GM21515 (cell line): ENCODE results near the gene ZBTB46.
"Not testable (repeated sequence)": the region's sequence is repeated elsewhere in the genome, so short reads cannot be mapped to it uniquely, and the experiment has no call there.

Experiments used
- ATAC-seq: cut with Tn5 transposase; IDR thresholded peaks from one replicate; pipeline ENCODE4 v1.9.1; 2021; ENCODE audit not compliant: unreplicated experiment

The ZBTB46 gene

DNA sequence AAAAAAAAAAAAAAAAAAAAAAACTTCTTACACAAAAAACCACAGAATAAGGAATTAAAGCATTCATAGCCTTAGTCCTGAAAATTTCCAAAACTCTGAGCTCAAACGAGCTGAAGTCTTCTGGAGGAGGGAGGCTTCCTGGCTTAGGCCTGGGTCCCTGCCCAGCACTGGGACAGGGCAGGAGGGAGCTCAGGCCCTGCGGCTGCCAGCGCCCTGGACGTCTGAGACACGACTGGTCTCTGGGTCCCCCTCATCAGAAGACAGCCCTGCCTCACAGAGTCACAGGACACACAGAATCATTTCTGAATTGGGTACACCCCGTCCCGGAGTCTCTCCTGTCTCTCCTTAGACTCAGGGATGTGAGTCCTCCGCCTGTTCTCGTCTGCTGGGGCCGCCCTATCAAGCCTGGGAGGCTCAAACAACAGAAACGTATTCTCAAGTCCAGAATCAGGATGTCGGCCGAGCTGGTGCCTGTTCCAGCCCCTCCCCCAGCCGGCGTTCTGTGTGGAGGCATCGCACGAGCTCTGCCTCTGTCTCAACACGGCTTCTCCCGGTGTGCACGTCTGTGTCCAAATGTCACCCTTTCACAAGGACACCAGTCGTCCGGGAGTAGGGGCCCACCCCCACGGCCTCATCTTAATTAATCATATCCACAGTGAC is 39.4 kb downstream of the ZBTB46 start:
- no peak for ATAC-seq

DNA sequence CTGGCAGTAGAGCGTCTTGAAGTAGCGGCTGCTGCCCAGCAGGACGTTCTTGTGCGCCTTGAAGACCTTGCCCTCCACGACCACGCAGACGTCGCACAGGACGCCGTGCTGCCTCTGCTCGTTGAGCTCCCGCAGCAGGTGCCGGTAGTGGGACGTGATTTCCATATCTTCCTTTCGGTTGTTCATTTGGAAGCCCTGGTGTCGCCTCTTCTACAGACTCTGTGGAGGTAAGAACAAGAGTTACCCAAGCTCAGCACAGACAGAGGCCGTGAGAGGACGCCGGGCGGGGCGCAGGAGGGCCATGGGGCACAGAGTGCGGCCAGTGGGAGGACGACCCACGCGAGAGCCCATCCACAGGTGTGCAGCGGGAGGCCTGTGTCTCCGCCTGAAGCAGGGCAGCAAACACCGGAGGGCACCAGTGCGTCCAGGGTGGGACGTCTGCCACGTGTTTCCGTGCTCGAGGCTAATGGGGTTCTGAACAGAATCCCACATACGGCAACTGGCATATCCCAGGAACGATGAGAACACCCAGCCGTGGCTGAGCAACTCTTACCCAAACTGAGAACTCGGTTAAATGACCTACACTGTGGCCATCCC is 40.4 kb downstream of the ZBTB46 start:
- no peak for ATAC-seq

DNA sequence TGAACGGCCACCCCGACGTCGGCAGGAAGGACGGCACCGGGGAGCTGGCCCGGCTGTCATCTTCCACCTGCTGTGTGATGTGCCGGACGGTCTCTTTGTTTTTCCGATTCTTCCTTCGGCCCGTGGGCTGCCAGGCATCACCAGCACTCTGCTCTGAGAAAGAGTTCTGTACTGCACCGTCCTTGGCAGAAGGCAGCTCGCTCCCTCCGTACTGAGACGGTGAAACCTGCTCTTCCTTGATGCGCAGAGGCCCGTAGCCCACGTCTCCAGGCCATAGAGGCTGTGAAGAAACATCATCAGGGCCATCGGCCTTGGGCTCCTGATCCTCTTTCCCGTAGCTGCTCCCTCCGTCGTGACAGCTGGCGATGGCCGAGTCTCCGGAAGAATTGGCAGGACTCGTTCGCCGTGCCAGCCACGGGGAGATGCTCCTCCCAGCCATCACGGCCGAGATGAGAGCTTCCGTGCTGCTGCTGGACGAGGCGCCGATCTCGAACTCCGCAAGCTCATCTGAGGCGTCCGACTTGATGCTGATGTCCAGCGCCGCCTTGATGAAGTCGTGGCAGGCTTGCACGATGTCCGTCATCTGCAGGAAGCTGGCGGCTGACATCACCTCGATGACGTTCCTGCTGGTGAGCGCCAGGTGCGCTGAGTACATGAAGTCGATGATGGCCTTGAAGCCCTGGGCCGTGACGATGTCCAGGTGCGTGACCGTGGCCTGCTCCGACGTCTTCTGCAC is 41.1 kb downstream of the ZBTB46 start:
- ATAC-seq: no peak

DNA sequence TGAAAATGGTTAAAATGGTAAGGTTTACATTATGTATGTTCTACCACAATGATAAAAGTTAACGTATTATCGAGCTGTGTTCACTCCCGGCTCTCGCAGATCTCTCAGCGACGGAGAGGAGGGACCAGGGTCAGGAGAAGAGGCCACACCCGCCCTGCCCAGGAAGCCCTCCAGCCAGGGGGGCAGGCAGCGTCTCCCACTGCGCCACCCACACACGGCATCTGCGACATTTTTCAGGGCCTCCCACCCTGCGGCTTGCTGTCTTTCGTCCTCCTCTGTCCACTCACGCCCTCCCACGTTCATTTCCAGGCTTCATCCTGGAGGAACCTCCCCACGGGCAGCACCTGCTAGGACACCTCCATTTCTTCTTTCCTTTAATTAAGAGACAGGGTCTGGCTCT is 43.3 kb downstream of the ZBTB46 start:
- no peak for ATAC-seq

DNA sequence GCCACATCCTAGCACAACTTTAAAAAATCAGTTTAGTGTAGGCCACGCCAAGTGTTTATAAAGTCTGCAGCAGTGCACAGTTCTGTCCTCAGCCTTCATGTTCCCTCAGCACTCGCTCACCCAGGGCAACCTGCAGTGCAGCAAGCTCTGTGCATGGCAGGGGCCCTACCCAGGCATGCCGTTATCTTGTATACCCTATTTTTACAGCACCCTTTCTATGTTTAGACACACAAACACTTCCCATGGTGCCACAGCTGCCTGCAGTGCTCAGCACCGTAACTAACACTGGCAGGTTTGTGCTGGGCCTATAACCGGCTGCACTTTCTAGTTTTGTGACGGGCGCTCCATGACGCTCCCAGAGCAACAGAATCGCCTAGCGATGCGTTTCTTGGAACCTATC is 43.8 kb downstream of the ZBTB46 start:
- no peak for ATAC-seq

DNA sequence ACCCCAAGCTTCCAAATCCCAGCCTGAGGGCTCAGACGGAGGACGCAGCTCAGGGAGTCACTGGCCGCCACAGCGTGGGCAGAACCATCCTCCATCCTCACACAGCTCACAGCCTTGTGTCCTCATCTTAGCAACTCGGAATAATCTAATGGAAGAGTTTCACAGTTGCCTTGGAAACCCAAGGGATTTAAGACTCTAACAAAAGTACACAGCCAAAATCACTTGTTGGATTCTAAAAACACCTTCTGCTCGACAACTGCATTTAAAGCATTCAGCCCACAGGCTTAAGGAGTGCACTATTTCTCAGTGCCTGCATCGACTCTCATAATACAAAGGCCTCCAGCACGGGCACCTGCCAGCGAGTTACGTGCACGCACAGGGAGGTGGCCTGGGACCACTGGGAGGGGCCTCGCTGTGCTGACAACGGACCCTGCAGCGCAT is 45.4 kb downstream of the ZBTB46 start:
- no peak for ATAC-seq

DNA sequence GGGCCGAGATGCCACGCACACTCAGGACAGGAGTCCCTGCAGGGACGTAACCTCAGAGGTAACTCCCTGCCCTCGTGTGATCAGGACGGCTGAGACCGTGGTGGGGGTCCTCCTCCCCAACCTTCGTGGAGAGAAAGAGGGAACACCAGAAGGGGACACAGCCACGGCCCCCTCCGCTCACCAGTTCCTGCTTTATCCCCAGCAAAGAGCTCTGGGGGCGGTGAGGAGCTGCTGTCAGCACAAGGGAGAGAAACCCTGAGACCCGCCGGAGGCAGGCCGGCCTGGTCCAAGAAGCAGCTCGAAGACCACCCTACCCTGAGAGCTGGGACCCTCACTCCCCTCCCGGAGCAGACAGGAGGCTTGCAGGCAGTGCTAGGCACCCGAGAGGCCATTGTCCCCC is 47.1 kb downstream of the ZBTB46 start:
- ATAC-seq: no peak

DNA sequence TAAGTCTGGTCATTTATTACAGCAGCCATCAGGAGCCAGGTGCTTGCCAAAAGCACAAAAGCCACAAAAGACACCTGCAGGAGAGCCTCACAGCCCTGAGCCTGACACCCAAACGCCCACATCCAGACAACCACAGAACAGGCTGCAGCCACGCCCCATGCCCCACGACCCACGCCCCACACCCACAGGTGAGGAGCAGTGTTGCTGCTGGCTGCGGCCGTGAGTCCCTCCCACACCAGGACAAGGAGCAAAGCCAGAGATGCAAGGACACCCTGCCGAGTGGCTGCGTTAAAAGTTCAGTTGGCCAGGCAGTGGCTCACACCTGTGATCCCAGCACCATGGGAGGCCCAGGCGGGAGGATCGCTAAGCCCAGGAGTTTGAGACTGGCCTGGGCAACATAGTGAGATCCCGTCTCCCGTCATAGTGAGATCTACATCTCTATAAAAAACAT is 48.5 kb downstream of the ZBTB46 start:
- no peak for ATAC-seq

DNA sequence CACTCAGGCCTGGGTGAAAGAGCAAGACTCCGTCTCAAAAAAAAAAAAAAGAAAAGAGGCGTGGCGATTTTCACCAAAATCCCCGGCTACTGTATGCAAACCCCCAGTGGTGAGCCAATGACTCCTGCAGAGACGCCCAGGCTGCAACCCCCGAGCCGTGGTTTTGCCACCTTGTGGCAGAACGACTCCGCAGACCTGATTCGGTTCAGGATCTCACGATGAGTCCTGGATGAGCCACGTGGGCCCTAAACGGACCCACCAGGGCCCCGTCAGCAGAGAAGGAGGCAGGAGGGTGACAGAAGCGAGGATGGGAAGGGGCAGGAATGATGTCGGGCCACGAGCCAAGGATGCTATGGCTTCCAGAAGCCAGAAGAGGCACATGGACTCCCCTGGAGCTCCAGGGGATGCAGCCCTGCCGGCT is 49.0 kb downstream of the ZBTB46 start:
- ATAC-seq: no peak

DNA sequence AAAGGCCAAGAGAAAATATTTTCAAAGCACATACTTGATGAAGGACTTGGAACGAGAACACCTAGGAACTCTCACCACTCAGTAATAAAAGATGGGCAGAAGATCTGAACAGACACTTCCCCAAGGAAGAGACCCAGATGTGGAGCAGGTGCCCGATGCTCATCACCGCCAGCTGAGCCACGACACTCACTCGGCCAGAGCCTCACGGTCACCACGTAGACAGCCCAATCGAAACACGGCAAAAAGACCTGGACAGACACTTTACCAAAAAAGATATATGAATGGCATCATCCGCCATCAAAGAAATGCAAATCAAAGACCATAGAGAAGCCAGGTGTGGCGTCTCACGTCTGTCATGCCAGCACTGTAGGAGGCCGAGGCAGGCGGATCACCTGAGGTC is 49.9 kb downstream of the ZBTB46 start:
- no peak for ATAC-seq

DNA sequence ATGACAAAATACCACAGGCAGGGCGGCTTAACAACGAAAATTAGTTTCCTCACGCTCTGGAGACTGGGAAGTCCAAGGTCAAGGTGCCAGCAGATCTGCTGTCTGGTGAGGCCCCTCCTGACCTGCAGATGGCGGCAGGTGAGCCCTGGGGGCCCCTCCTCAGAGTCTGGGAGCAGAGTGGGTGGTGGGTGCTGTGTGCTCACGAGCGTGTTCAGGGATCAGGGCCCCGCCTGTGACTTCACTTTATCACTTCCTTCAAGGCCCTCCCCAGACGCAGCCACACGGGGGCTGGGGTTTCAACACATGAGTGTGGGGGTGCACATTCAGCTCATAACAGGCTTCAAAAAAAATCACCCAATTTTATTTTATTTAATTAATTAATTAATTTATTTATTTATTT is 52.2 kb downstream of the ZBTB46 start:
- ATAC-seq: no peak

DNA sequence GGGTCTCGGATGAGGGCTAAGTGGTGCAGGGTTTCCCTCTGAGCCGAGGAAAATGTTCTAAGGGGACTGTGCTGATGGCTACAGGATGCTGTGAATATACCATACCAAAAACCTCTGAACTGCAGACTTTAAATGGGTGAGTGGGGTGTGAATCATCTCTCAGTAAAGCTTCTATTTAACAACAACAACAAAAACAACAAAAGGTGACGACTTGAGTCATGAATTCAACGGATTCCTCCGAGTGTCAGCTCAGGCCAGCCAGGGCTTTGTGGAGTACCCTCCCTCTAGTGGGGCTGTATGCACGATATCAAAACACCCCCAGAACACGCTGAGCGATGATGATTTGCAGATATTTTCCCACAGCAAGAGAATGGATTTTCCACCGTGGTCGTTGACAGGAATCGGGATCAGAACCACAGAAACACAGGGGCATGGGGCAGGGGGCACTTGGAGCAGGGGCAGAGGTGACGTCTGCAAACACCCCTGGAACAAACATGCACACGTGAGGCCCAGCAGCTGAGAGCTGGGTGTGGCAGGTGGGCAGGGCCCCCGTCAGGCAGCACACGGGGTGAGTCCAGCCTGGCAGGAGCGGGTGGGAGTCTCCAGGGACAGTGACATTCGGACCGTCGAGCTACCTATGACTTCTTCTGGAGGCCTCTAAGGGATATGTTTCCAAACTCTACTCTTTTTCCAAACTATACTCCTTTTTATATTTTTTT is 52.9 kb downstream of the ZBTB46 start:
- no peak for ATAC-seq

DNA sequence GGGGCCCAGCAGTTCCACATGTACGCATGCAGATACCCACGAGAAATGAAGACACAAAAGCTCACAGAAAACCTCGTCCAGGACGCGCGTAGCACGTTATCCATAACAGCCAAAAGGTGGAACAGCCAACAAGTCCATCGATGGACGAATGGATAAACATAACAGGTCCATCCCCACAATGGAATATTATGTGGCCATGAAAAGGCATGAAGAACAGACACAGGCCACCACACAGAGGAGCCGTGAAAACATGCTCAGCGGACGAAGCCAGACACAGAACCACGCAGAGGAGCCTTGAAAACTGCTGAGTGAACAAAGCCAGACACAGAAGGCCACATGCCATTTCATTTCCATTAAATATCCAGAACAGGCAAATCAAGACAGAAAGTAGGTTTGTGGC is 53.5 kb downstream of the ZBTB46 start:
- ATAC-seq: no peak

DNA sequence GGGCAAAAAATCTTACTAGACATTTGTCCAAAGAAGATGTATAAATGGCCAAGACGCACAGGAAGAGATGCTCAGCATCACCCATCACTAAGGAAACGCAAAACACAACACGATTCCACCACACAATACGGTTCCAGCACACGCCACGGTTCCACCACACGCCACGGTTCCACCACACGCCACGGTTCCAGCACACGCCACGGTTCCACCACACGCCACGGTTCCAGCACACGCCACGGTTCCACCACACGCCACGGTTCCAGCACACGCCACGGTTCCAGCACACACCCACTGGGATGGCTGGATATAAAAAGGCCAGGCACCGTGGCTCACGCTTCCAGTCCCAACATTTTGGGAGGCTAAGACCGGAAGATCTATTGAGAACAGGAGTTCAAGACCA is 54.2 kb downstream of the ZBTB46 start:
- ATAC-seq: not testable (repeated sequence)

DNA sequence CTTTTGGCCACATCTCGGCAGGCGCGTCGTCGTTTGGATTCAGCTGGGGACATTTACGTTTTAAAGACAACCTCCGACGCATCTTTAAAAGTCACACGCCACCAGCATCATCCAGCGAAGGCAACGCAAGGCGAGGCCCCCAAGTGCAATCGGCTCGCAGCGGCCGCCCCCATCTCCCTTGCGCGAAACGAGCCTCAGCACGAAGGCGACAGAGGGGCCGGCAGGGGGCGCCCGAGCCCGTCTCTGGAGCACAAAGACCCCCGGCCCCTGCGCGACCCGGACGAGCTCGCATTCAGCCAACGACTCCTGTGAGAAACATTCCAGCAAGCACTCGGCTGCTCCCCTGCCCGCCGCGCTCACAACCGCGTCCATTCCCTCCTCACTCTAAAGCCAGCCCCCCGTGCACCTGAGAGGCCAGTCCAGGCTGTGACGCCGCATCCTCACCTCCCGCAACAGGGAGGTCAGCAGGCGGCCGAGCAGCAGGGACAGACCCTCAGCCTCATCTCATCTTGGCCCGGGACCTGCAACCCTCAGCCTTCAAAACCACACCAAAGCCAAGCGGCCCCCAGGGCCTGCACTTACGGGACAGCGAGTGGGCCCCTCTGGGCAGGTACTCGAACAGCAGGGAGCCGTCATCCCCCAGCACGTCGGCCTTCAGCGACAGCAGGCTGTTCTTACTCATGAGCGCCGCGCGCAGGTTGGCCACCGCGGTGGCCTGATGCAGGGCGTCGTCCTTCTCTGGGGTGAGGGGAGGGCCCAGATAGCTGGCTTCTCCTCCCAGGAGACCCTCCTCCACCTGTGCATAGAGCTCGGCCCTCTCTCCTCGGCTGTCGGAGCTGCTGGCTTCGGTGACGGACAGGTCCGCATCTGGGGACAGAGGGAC is 55.7 kb downstream of the ZBTB46 start:
- ATAC-seq: no peak

DNA sequence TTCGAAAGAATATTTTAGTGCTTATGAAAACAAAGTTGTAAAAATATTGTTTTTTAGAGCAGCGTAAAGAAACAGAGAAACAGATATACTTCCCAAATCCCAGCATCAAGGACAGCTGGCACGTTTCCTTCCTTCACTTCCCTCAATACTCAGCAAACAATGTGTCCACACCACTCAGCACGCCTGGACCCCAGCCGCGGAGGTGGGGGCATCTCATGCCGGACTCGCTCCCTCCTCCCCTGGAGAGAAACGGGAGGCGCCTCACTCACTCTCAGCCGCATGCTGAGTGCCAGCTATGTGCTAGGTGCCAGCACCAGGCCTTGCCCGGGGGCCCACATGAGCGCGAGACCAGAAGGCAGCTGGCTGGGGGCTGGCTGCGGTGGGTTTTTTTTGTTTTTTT is 56.8 kb downstream of the ZBTB46 start:
- no peak for ATAC-seq

DNA sequence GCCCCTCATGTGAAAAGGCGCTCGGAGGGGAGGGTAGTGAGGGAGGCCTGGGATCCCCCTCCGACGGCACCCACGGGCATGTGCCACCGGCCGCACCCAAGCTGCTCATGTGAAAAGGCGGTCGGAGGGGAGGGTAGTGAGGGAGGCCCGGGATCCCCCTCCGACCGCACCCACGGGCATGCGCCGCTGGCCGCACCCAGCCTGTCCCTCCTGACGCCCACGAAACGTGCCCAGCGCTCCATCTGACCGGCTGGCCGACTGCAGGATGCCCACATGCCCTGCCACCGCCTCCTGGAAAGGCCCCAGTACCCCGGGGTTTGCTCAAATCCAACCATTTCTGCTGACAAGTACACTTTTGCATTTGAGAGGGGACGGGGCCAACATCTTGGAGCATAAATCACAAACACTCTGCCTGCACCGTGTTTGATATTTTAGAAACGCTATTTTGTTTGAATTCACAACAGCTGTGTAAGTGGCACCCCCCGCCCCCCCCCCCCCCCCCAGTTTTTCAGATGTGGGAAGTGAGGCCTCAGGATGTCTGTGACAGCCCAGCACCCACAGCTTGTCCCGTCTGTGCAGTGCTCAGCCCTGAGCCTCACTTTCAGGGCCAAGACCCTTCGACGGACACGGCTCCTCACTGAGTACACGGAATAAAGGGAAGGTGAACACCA is 57.4 kb downstream of the ZBTB46 start:
- no peak for ATAC-seq

DNA sequence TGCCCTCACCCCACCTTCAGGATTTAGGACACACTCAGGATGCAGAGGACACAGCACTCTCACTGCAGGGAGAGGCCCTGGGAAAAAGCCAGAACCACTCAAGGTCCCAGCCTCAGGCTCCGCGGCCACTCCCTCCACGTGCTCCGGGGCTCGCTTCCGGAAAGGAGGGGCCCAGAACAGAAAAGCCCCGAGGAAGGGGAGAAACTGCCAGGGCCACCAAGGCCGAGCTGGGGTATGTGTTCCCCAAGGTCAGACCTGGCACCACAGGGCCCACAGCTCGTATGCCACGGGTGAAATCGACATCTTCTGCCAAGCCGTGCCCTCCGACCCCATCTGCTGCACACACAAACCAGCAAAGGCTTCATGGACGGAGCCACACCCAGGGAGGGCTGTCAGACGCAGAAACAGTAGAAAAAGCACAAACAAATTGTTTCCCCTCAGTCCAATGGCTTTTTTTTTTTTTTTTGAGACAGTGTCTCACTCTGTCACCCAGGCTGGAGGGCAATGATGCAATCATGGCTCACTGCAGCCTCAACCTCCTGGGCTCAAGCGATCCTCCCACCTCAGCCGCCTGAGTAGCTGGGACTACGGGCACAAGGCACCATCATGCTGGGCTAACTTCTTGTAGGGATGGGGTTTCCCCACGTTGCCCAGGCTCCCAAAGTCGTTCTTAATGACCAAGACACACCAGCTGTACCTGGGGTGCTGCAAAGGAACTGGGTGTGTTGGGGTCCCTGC is 58.1 kb downstream of the ZBTB46 start:
- no peak for ATAC-seq

DNA sequence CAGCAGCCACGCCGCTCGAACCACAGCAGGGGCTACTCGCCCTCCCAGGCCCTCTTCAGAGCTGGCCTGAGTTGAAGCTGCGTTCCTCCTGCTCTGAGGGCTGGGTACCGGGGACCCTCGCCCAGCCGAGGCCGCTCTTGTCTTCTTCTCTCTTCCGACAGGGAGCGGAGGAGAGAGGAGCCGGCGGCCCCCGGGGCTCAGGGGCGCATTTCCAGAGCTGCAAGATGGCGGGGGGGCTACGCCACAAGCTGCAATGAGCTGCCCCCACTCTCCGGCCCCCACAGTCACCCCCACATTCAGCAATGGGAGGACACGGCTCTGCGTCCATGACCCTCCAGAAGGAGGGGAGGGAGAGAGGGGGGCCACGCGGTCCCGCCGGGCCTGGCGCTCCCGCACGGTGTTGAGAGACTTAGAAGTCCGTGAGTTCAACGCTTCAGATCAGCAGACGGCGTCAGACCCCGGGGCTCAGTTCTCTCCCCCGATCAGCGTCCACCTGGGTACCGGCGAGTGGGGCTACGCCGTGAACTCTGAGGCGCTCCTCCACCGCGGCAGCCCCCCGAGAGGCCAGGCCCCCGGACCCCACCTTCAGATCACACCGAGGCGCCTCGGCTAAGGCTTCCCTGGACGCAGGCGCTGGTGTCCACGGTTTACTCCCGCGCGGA is 59.9 kb downstream of the ZBTB46 start:
- no peak for ATAC-seq
